HEK293 (cell line): ENCODE results near the gene HAAO.
"Not testable (repeated sequence)": the region's sequence is repeated elsewhere in the genome, so short reads cannot be mapped to it uniquely, and the experiment has no call there.

ENCODE experiments used
- CTCF ChIA-PET: fragments of 350-600 bp; formaldehyde crosslinking; extraction: SDS; loops from one replicate; lab custom pipeline; 2021; ENCODE audit warnings: antibody characterized with exemption; lab: Yijun Ruan, JAX
- POLR2A ChIA-PET: fragments of 300-600 bp; formaldehyde crosslinking; extraction: SDS; loops from one replicate; lab custom pipeline; 2020; ENCODE audit warnings: antibody characterized with exemption, inconsistent platforms; lab: Yijun Ruan, JAX
- H3K27ac ChIP-seq: fragments of 200-500 bp; sonication (Bioruptor generic); 2 replicates; pipeline ENCODE4 v1.5.1; 2014; ENCODE audit warnings: low read depth, low read length, control low read depth, inconsistent platforms; ENCODE audit errors: extremely low read depth
- H3K36me3 ChIP-seq, 2 experiments: fragments of 200-500 bp in 1 of 2; sonication (Bioruptor generic) in 1 of 2; 1 replicate in 1 of 2; 2 replicates in 1 of 2; pipeline ENCODE4 v1.5.1; 2014 to 2017; ENCODE audit warnings: inconsistent platforms in 2 of 2, low read length in 2 of 2; ENCODE audit not compliant: control insufficient read depth in 2 of 2, insufficient read depth in 1 of 2
- H3K4me1 ChIP-seq: fragments of 200-500 bp; sonication (Bioruptor generic); 2 replicates; pipeline ENCODE4 v1.5.1; 2014; ENCODE audit warnings: mild to moderate bottlenecking, low read length, inconsistent platforms; ENCODE audit not compliant: control insufficient read depth, insufficient read depth
- H3K4me3 ChIP-seq: 2 replicates; pipeline ENCODE4 v1.5.1; 2011; ENCODE audit warnings: low read depth, mild to moderate bottlenecking, control low read depth, low read length, moderate library complexity
- H3K9me3 ChIP-seq: fragments of 200-500 bp; sonication (Bioruptor generic); 2 replicates; pipeline ENCODE4 v1.5.1; 2014; ENCODE audit warnings: low read depth, low read length, inconsistent platforms; ENCODE audit not compliant: control insufficient read depth, insufficient read depth
- EGR2 ChIP-seq: fragments of 450-650 bp; formaldehyde crosslinking; IDR thresholded peaks from 2 replicates; pipeline ENCODE4 v1.5.1; 2016; ENCODE audit warnings: low read depth, missing biosample characterization, missing genetic modification characterization
- ZNF404 ChIP-seq: fragments of 450-650 bp; formaldehyde crosslinking; IDR thresholded peaks from 2 replicates; pipeline ENCODE4 v1.5.1; 2017; ENCODE audit warnings: missing biosample characterization, missing genetic modification characterization
- ZNF530 ChIP-seq: fragments of 450-650 bp; formaldehyde crosslinking; IDR thresholded peaks from 2 replicates; pipeline ENCODE4 v1.5.1; 2016; ENCODE audit warnings: low read depth, missing biosample characterization, missing genetic modification characterization
- ZNF560 ChIP-seq: fragments of 450-650 bp; formaldehyde crosslinking; IDR thresholded peaks from 2 replicates; pipeline ENCODE4 v1.5.1; 2017; ENCODE audit warnings: missing biosample characterization, missing genetic modification characterization, borderline replicate concordance
- ZNF707 ChIP-seq: fragments of 450-650 bp; formaldehyde crosslinking; IDR thresholded peaks from 2 replicates; pipeline ENCODE4 v1.5.1; 2016; ENCODE audit warnings: missing biosample characterization, missing genetic modification characterization
- ZNF777 ChIP-seq: fragments of 450-650 bp; formaldehyde crosslinking; IDR thresholded peaks from 2 replicates; pipeline ENCODE4 v1.5.1; 2017; ENCODE audit warnings: missing biosample characterization, missing genetic modification characterization, borderline replicate concordance
- ZSCAN16 ChIP-seq: fragments of 450-650 bp; formaldehyde crosslinking; IDR thresholded peaks from 2 replicates; pipeline ENCODE4 v1.5.1; 2016; ENCODE audit warnings: missing biosample characterization, missing genetic modification characterization
- ZSCAN30 ChIP-seq: fragments of 450-650 bp; IDR thresholded peaks from 2 replicates; pipeline ENCODE4 v1.5.1; 2018; ENCODE audit warnings: missing biosample characterization, mild to moderate bottlenecking, missing genetic modification characterization, moderate library complexity
- TF ChIP-seq, protein P1 (sequence below): IDR thresholded peaks from 2 replicates; pipeline ENCODE4 v1.6.1; 2011; ENCODE audit warnings: mild to moderate bottlenecking, low read depth, low read length, borderline replicate concordance
- TF ChIP-seq, protein P2 (sequence below): fragments of 450-650 bp; formaldehyde crosslinking; IDR thresholded peaks from 2 replicates; pipeline ENCODE4 v1.5.1; 2016; ENCODE audit warnings: missing biosample characterization, missing genetic modification characterization
- TF ChIP-seq, protein P3 (sequence below): fragments of 450-650 bp; formaldehyde crosslinking; IDR thresholded peaks from 2 replicates; pipeline ENCODE4 v1.5.1; 2016; ENCODE audit warnings: missing biosample characterization, missing genetic modification characterization, low read depth
- TF ChIP-seq, protein P4 (sequence below): fragments of 450-650 bp; formaldehyde crosslinking; IDR thresholded peaks from 2 replicates; pipeline ENCODE4 v1.5.1; 2017; ENCODE audit warnings: missing biosample characterization, missing genetic modification characterization

HAAO gene

DNA sequence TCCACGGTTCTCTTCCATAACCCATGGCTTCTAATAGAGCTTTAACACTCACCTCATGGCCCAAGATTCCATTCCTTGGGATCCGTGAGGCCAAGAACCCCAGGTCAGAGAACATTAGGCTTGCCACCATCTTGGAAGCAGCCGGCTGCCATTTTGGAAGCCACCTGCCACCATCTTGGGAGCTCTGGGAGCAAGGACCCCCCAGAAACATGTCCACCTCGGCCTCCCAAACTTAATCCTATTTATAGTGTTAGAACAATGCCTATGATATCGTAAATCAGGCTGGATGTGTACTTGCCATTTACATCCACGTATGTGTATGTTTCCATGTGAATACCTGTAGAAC is 39.9 kb upstream of the HAAO start:
- CTCF ChIA-PET: interaction anchor here (0.6 to 0.8 kb wide), 3 partner anchors 94 to 773 kb away, joined by 3 read pairs; no protein-coding TSS in a partner anchor
- POLR2A ChIA-PET: no interaction called here
- Histone ChIP-seq H3K9me3 (no peaks in the 10 kb centered on the region), H3K4me1 (no peaks in the 10 kb centered on the region), H3K4me3 (no peak overlapping the region), H3K36me3 (no peaks in the 10 kb centered on the region), H3K27ac (no peak overlapping the region)
- no peak for TF ChIP-seq ZSCAN30 (tag by site-specific recombination)
- TF ChIP-seq, protein P1, sequence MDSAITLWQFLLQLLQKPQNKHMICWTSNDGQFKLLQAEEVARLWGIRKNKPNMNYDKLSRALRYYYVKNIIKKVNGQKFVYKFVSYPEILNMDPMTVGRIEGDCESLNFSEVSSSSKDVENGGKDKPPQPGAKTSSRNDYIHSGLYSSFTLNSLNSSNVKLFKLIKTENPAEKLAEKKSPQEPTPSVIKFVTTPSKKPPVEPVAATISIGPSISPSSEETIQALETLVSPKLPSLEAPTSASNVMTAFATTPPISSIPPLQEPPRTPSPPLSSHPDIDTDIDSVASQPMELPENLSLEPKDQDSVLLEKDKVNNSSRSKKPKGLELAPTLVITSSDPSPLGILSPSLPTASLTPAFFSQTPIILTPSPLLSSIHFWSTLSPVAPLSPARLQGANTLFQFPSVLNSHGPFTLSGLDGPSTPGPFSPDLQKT: no peak

DNA sequence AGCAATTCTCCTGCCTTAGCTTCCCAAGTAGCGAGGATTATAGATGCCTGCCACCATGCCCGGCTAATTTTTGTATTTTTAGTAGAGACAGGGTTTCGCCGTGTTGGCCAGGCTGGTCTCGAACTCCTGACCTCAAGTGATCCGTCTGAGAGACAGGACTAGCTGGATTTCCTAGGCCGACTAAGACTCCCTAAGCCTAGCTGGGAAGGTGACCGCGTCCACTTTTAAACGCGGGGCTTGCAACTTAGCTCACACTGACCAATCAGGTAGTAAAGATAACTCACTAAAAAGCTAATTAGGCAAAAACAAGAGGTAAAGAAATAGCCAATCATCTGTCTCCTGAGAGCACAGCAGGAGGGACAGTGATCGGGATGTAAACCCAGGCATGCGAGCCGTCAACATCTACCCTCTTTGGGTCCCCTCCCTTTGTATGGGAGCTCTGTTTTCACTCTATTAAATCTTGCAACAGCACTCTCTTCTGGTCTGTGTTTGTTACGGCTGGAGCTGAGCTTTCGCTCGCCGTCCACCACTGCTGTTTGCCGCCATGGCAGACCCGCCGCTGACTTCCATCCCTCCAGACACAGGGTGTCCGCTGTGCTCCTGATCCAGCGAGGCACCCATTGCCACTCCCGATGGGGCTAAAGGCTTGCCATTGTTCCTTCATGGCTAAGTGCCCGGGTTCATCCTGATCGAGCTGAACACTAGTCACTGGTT is 39.3 kb upstream of the HAAO start:
- H3K4me3 ChIP-seq, H3K27ac ChIP-seq, H3K4me1 ChIP-seq, H3K36me3 ChIP-seq, POLR2A ChIA-PET, H3K9me3 ChIP-seq: not testable (repeated sequence)
- CTCF ChIA-PET: interaction anchor here (0.6 to 1.0 kb wide), 6 partner anchors 15 to 774 kb away, joined by 3 to 4 read pairs (median 3); no protein-coding TSS in a partner anchor

DNA sequence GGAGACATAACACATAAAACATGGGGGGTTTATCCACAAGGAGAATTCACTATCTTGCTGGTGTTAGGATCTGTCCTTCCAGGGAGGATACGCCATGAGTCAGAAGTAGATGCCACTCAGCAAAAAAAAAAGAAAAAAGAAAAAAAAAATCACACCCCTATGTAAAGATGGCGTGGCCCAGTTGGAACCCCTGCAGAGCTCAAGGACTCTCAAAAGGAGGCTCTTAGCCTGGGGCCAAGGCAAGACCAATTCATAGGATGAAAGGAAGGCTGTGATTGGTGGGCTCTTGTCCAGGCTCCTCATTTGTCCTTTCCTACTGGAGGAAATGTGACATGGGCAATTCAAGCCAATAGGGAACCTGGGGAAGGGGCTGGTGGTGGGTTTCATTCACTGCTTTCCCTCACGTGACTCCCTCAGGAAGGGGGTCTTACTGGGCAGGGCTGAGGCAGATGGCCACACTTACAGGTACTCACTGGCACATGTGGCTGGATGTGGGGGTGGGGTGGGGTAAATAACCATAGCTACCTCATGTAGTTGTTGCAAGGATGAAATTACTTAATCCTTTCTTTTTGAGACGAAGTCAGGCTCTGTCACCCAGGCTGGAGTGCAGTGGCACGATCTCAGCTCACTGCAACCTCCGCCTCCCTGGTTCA is 38.7 kb upstream of the HAAO start:
- H3K4me3 ChIP-seq: no peak overlapping the region
- CTCF ChIA-PET: interaction anchor here (0.6 to 3.8 kb wide), 7 partner anchors 14 to 398 kb away, joined by 3 to 30 read pairs (median 4); no protein-coding TSS in a partner anchor
- POLR2A ChIA-PET: no interaction called here
- no peak for TF ChIP-seq ZNF560
- TF ChIP-seq, protein P2, sequence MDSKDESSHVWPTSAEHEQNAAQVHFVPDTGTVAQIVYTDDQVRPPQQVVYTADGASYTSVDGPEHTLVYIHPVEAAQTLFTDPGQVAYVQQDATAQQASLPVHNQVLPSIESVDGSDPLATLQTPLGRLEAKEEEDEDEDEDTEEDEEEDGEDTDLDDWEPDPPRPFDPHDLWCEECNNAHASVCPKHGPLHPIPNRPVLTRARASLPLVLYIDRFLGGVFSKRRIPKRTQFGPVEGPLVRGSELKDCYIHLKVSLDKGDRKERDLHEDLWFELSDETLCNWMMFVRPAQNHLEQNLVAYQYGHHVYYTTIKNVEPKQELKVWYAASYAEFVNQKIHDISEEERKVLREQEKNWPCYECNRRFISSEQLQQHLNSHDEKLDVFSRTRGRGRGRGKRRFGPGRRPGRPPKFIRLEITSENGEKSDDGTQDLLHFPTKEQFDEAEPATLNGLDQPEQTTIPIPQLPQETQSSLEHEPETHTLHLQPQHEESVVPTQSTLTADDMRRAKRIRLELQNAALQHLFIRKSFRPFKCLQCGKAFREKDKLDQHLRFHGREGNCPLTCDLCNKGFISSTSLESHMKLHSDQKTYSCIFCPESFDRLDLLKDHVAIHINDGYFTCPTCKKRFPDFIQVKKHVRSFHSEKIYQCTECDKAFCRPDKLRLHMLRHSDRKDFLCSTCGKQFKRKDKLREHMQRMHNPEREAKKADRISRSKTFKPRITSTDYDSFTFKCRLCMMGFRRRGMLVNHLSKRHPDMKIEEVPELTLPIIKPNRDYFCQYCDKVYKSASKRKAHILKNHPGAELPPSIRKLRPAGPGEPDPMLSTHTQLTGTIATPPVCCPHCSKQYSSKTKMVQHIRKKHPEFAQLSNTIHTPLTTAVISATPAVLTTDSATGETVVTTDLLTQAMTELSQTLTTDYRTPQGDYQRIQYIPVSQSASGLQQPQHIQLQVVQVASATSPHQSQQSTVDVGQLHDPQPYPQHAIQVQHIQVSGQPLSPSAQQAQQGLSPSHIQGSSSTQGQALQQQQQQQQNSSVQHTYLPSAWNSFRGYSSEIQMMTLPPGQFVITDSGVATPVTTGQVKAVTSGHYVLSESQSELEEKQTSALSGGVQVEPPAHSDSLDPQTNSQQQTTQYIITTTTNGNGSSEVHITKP (tag by site-specific recombination): peak; percentile 59
- TF ChIP-seq, all 188 proteins: peak for 1
- no peak overlapping the region for H3K27ac ChIP-seq
- no peaks in the 10 kb centered on the region for H3K36me3 ChIP-seq
- no peaks in the 10 kb centered on the region for H3K4me1 ChIP-seq
- no peaks in the 10 kb centered on the region for H3K9me3 ChIP-seq

DNA sequence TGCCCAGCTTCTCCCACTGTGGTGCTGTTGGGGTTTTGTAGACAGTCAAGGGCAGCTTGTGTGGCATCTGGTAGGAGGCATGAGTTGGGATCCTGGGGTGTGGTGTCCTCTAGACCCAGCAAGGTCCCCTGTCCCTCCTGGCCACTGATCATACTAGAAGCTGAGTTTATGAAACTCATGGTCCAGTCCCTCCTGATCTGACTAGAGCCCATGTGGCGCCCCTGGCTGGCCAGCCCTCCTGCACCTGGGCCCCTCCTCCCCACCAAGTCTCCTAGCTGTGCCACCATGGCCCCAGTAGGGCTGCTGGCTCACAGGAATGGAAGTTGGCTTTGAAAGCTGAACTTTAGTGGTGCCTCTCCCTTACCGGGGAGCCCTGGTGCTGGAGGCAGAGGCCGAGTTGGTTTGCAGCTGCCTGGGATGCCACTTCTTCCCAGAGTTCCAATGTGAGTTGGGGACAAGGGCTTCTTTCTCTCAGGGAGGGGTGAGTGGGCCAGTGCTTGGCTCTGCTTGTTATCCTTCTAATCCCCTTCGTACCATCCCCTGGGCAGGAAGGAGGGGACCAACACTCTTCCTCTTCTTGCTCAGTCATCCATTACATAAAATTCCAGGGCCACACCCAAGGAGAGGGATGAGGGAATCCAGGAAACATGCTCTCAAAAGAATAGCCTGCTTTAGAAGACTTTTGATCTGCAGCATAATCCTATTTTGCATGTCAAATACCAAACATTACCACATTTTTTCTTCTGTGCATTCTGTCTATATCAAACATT is 37.5 kb upstream of the HAAO start:
- ChIA-PET CTCF (interaction anchor here (0.6 to 3.8 kb wide), 10 partner anchors 12 to 780 kb away, joined by 3 to 32 read pairs (median 6); no protein-coding TSS in a partner anchor), POLR2A (no interaction called here)

More for the DNA sequence above, 37.5 kb upstream of the HAAO start:
- Histone ChIP-seq H3K4me3 (no peak overlapping the region), H3K4me1 (no peaks in the 10 kb centered on the region), H3K27ac (no peak overlapping the region), H3K9me3 (no peaks in the 10 kb centered on the region), H3K36me3 (no peaks in the 10 kb centered on the region)
- no peak for TF ChIP-seq ZNF530 (tag by site-specific recombination)
- no peak for TF ChIP-seq ZNF707 (tag by site-specific recombination)
- no peak for TF ChIP-seq ZNF777 (tag by site-specific recombination)
- no peak for TF ChIP-seq ZSCAN16 (tag by site-specific recombination)
- TF ChIP-seq, protein P3, sequence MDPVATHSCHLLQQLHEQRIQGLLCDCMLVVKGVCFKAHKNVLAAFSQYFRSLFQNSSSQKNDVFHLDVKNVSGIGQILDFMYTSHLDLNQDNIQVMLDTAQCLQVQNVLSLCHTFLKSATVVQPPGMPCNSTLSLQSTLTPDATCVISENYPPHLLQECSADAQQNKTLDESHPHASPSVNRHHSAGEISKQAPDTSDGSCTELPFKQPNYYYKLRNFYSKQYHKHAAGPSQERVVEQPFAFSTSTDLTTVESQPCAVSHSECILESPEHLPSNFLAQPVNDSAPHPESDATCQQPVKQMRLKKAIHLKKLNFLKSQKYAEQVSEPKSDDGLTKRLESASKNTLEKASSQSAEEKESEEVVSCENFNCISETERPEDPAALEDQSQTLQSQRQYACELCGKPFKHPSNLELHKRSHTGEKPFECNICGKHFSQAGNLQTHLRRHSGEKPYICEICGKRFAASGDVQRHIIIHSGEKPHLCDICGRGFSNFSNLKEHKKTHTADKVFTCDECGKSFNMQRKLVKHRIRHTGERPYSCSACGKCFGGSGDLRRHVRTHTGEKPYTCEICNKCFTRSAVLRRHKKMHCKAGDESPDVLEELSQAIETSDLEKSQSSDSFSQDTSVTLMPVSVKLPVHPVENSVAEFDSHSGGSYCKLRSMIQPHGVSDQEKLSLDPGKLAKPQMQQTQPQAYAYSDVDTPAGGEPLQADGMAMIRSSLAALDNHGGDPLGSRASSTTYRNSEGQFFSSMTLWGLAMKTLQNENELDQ (tag by site-specific recombination): no peak
- no peak for TF ChIP-seq ZNF404 (tag by site-specific recombination)
- TF ChIP-seq EGR2 (tag by site-specific recombination): no peak
- TF ChIP-seq, protein P4, sequence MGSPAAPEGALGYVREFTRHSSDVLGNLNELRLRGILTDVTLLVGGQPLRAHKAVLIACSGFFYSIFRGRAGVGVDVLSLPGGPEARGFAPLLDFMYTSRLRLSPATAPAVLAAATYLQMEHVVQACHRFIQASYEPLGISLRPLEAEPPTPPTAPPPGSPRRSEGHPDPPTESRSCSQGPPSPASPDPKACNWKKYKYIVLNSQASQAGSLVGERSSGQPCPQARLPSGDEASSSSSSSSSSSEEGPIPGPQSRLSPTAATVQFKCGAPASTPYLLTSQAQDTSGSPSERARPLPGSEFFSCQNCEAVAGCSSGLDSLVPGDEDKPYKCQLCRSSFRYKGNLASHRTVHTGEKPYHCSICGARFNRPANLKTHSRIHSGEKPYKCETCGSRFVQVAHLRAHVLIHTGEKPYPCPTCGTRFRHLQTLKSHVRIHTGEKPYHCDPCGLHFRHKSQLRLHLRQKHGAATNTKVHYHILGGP (tag by site-specific recombination): no peak
